ENCODE measurements around the gene RNPEPL1. TPM values are rescaled to one million over a fixed set of nuclear protein-coding genes. Genes with fewer than 3 reads are reported as not detected.
A peak's percentile ranks its signal among the peaks of the same experiment; 100 is the strongest.

RNPEPL1 gene
- total RNA-seq, 1 donor from 2014 or later, result 70.0 TPM

GRCh38 chr2:240555541-240556250 lies 12.6 kb upstream of the RNPEPL1 start:
- intact Hi-C loops (cut with micrococcal nuclease), result no loop called here
- no peak for ATAC-seq (ENCODE audit: low read depth)
- no peak for TF ChIP-seq CTCF (IDR thresholded peaks at IDR 0.05)
- no peaks in the 10 kb centered on the region for H3K9me3 Mint-ChIP-seq
- H3K27ac Mint-ChIP-seq, result no peak overlapping the region
- no peak overlapping the region for H3K4me3 Mint-ChIP-seq
- CTCF ChIA-PET, result interaction anchor here (1.4 kb wide), 1 partner anchor 42 kb away, joined by 3 read pairs; no protein-coding TSS in a partner anchor
- no peak for DNase-seq
- peaks cover 47% of the 10 kb centered on the region for H3K4me1 Mint-ChIP-seq
- H3K27me3 Mint-ChIP-seq, result no peaks in the 10 kb centered on the region
- peaks cover 44% of the 10 kb centered on the region for H3K36me3 Mint-ChIP-seq (ENCODE audit: low read depth)
- POLR2A ChIA-PET, result interaction anchor here (2.5 to 2.7 kb wide), 2 partner anchors 10 to 31 kb away, joined by 11 to 14 read pairs; partner anchors contain the start of gene CAPN10

- ChIA-PET POLR2A (interaction anchor here (2.5 to 2.7 kb wide), 2 partner anchors 9 to 30 kb away, joined by 11 to 14 read pairs; partner anchors contain the start of gene CAPN10), CTCF (interaction anchor here (0.6 to 1.6 kb wide), 4 partner anchors 9 to 41 kb away, joined by 3 to 5 read pairs (median 3); partner anchors contain the start of gene CAPN10)
- Mint-ChIP-seq H3K4me3 (no peak overlapping the region), H3K9me3 (no peaks in the 10 kb centered on the region), H3K27ac (no peak overlapping the region), H3K4me1 (peaks cover 47% of the 10 kb centered on the region), H3K36me3 (ENCODE audit: low read depth) (peaks cover 41% of the 10 kb centered on the region), H3K27me3 (no peaks in the 10 kb centered on the region)
- ATAC-seq (ENCODE audit: low read depth) (no peak), DNase-seq (no peak)
- intact Hi-C loops (cut with micrococcal nuclease), result no loop called here
- no peak for TF ChIP-seq CTCF (IDR thresholded peaks at IDR 0.05)
Measured at GRCh38 chr2:240556553-240557100, 11.7 kb upstream of the RNPEPL1 start.

GRCh38 chr2:240557101-240557751 lies 11.1 kb upstream of the RNPEPL1 start:
- DNase-seq (no peak), ATAC-seq (ENCODE audit: low read depth) (no peak)
- no peaks in the 10 kb centered on the region for H3K27me3 Mint-ChIP-seq
- H3K4me1 Mint-ChIP-seq, result peaks cover 47% of the 10 kb centered on the region
- H3K36me3 Mint-ChIP-seq (ENCODE audit: low read depth), result peaks cover 37% of the 10 kb centered on the region
- no peaks in the 10 kb centered on the region for H3K9me3 Mint-ChIP-seq
- TF ChIP-seq CTCF (IDR thresholded peaks at IDR 0.05), result no peak
- intact Hi-C loops (cut with micrococcal nuclease), result no loop called here
- no peak overlapping the region for H3K4me3 Mint-ChIP-seq
- H3K27ac Mint-ChIP-seq, result no peak overlapping the region
- CTCF ChIA-PET, result interaction anchor here (1.0 to 1.9 kb wide), 4 partner anchors 9 to 43 kb away, joined by 3 to 5 read pairs (median 4); partner anchors contain the start of gene CAPN10
- POLR2A ChIA-PET, result interaction anchor here (2.5 to 2.7 kb wide), 2 partner anchors 9 to 29 kb away, joined by 11 to 14 read pairs; partner anchors contain the start of gene CAPN10

GRCh38 chr2:240557808-240558207 lies 10.5 kb upstream of the RNPEPL1 start, which contains the start of gene ANKMY1:
Gene ANKMY1 (minus strand): TSS chr2:240557988. CDS start chr2:240557335, 653 bp downstream.
- Mint-ChIP-seq H3K27me3 (no peaks in the 10 kb centered on the region), H3K4me3 (peak within 1 kb of the TSS; percentile 72), H3K27ac (no peak within 1 kb of the TSS), H3K9me3 (no peaks in the 10 kb centered on the region), H3K4me1 (peaks cover 50% of the 10 kb centered on the region), H3K36me3 (ENCODE audit: low read depth) (peaks cover 43% of the 10 kb centered on the region)
- DNase-seq (no peak), ATAC-seq (ENCODE audit: low read depth) (no peak)
- TF ChIP-seq CTCF (IDR thresholded peaks at IDR 0.05), result no peak
- intact Hi-C loops (cut with micrococcal nuclease), result no loop called here
- ChIA-PET CTCF (interaction anchor here (1.4 to 1.9 kb wide), 3 partner anchors 8 to 44 kb away, joined by 3 to 5 read pairs (median 4); no protein-coding TSS in a partner anchor), POLR2A (interaction anchor here (2.5 to 2.7 kb wide), 2 partner anchors 8 to 29 kb away, joined by 11 to 14 read pairs; partner anchors contain the start of gene CAPN10)

Data from activated B cell treated with CpG ODN at 0.5 μM for 24 hours (primary cell).